H9 (cell line): ENCODE data around the gene KCNMA1. TPM values are rescaled to one million over a fixed set of nuclear protein-coding genes. Genes with fewer than 3 reads are reported as not detected.

Source experiments
- DNase-seq: peaks from one replicate; pipeline ENCODE4 v3.0.0-alpha.2; 2017
- H2AFZ ChIP-seq: one replicate; pipeline ENCODE4 v1.6.1; 2013; ENCODE audit warnings: mild to moderate bottlenecking, low read length, control low read depth, moderate library complexity
- H2AK5ac ChIP-seq: 2 replicates; pipeline ENCODE4 v1.6.1; 2013; ENCODE audit warnings: low read length, control low read depth, mixed read lengths; ENCODE audit not compliant: insufficient read length
- H2BK120ac ChIP-seq: one replicate; pipeline ENCODE4 v1.6.1; 2013; ENCODE audit warnings: low read depth, mild to moderate bottlenecking, low read length, control low read depth, inconsistent platforms; ENCODE audit not compliant: poor library complexity, severe bottlenecking
- H2BK12ac ChIP-seq: 2 replicates; pipeline ENCODE4 v1.6.1; 2013; ENCODE audit warnings: low read length, control low read depth, mixed read lengths, low read depth; ENCODE audit not compliant: insufficient read length
- H2BK15ac ChIP-seq: 2 replicates; pipeline ENCODE4 v1.6.1; 2013; ENCODE audit warnings: low read depth, low read length, control low read depth
- H2BK20ac ChIP-seq: one replicate; pipeline ENCODE4 v1.6.1; 2013; ENCODE audit warnings: low read depth, mild to moderate bottlenecking, low read length, control low read depth, inconsistent platforms; ENCODE audit not compliant: poor library complexity, severe bottlenecking
- H2BK5ac ChIP-seq: 2 replicates; pipeline ENCODE4 v1.6.1; 2013; ENCODE audit warnings: low read length, control low read depth, mixed read lengths; ENCODE audit not compliant: insufficient read length
- H3K14ac ChIP-seq: 2 replicates; pipeline ENCODE4 v1.6.1; 2013; ENCODE audit warnings: low read length, control low read depth; ENCODE audit not compliant: insufficient read depth
- H3K18ac ChIP-seq: 2 replicates; pipeline ENCODE4 v1.6.1; 2013; ENCODE audit warnings: low read depth, mild to moderate bottlenecking, mixed read lengths, low read length, control low read depth; ENCODE audit not compliant: insufficient read length
- H3K23ac ChIP-seq: 2 replicates; pipeline ENCODE4 v1.6.1; 2013; ENCODE audit warnings: low read length, control low read depth, mixed read lengths, low read depth; ENCODE audit not compliant: insufficient read length
- H3K23me2 ChIP-seq: 2 replicates; pipeline ENCODE4 v1.6.1; 2013; ENCODE audit warnings: low read depth, mild to moderate bottlenecking, mixed read lengths, low read length, control low read depth; ENCODE audit not compliant: insufficient read length, poor library complexity, severe bottlenecking
- H3K27ac ChIP-seq: 2 replicates; pipeline ENCODE4 v1.5.1; 2013; ENCODE audit warnings: low read length, control low read depth, mixed read lengths, low read depth; ENCODE audit not compliant: insufficient read length
- H3K27me3 ChIP-seq: 2 replicates; pipeline ENCODE4 v1.6.1; 2013; ENCODE audit warnings: low read length, control low read depth, inconsistent platforms; ENCODE audit not compliant: insufficient read depth
- H3K4ac ChIP-seq: 2 replicates; pipeline ENCODE4 v1.6.1; 2013; ENCODE audit warnings: low read depth, mild to moderate bottlenecking, control low read depth, inconsistent platforms, low read length, moderate library complexity
- H3K4me1 ChIP-seq: 2 replicates; pipeline ENCODE4 v1.6.1; 2013; ENCODE audit warnings: low read length, control low read depth, inconsistent platforms; ENCODE audit not compliant: insufficient read depth
- H3K4me2 ChIP-seq: 2 replicates; pipeline ENCODE4 v1.6.1; 2013; ENCODE audit warnings: low read length, control low read depth, mixed read lengths; ENCODE audit not compliant: insufficient read length, insufficient read depth
- H3K56ac ChIP-seq: 2 replicates; pipeline ENCODE4 v1.6.1; 2013; ENCODE audit warnings: low read depth, mild to moderate bottlenecking, mixed read lengths, low read length, control low read depth; ENCODE audit not compliant: insufficient read length
- H3K79me1 ChIP-seq: 2 replicates; pipeline ENCODE4 v1.6.1; 2013; ENCODE audit warnings: low read depth, mild to moderate bottlenecking, moderate library complexity, low read length, control low read depth, inconsistent platforms; ENCODE audit not compliant: insufficient read depth, poor library complexity, severe bottlenecking
- H3K79me2 ChIP-seq: 2 replicates; pipeline ENCODE4 v1.6.1; 2013; ENCODE audit warnings: low read length, control low read depth, inconsistent platforms; ENCODE audit not compliant: insufficient read depth
- H3K9ac ChIP-seq: 2 replicates; pipeline ENCODE4 v1.6.1; 2013; ENCODE audit warnings: low read length, control low read depth, mixed read lengths; ENCODE audit not compliant: insufficient read length; ENCODE audit errors: extremely low read depth
- H3K9me3 ChIP-seq: one replicate; pipeline ENCODE4 v1.6.1; 2013; ENCODE audit warnings: low read depth, low read length, inconsistent platforms; ENCODE audit not compliant: control insufficient read depth
- H3T11ph ChIP-seq: one replicate; pipeline ENCODE4 v1.6.1; 2013; ENCODE audit warnings: mild to moderate bottlenecking, low read length, control low read depth, inconsistent platforms
- H4K20me1 ChIP-seq: one replicate; pipeline ENCODE4 v1.6.1; 2013; ENCODE audit not compliant: control insufficient read depth, insufficient read length, insufficient read depth
- H4K5ac ChIP-seq: 2 replicates; pipeline ENCODE4 v1.6.1; 2013; ENCODE audit warnings: low read depth, mild to moderate bottlenecking, mixed read lengths, low read length, control low read depth; ENCODE audit not compliant: insufficient read length
- H4K8ac ChIP-seq: replicated peaks from 2 replicates; pipeline ENCODE4 v1.6.1; 2013; ENCODE audit warnings: low read length, control low read depth, mixed read lengths, low read depth; ENCODE audit not compliant: insufficient read length
- H4K91ac ChIP-seq: 2 replicates; pipeline ENCODE4 v1.6.1; 2013; ENCODE audit warnings: low read depth, mild to moderate bottlenecking, moderate library complexity, mixed read lengths, low read length, control low read depth; ENCODE audit not compliant: insufficient read length
- H3K27ac Mint-ChIP-seq, 3 experiments: 2 replicates in 2 of 3; 3 replicates in 1 of 3; pipeline ENCODE4 v1.8.0; 2020 to 2021; ENCODE audit warnings: mixed read lengths in 3 of 3, mild to moderate bottlenecking in 1 of 3, moderate library complexity in 1 of 3
- H3K27me3 Mint-ChIP-seq: 2 replicates; pipeline ENCODE4 v1.8.0; 2021; ENCODE audit warnings: low read depth, mild to moderate bottlenecking, moderate library complexity, mixed read lengths
- H3K36me3 Mint-ChIP-seq, 3 experiments: 2 replicates in 2 of 3; 3 replicates in 1 of 3; pipeline ENCODE4 v1.8.0; 2020 to 2021; ENCODE audit warnings: low read depth in 3 of 3, mixed read lengths in 3 of 3; ENCODE audit not compliant: insufficient read depth in 1 of 3
- H3K4me1 Mint-ChIP-seq, 2 experiments: 2 replicates each; pipeline ENCODE4 v1.8.0; 2020; ENCODE audit warnings: mixed read lengths in 2 of 2
- H3K4me3 Mint-ChIP-seq, 2 experiments: 2 replicates in 1 of 2; 3 replicates in 1 of 2; pipeline ENCODE4 v1.8.0; 2020 to 2021; ENCODE audit warnings: mild to moderate bottlenecking in 2 of 2, mixed read lengths in 2 of 2, moderate library complexity in 1 of 2
- H3K9me3 Mint-ChIP-seq, 2 experiments: 2 replicates in 1 of 2; 3 replicates in 1 of 2; pipeline ENCODE4 v1.8.0; 2020; ENCODE audit warnings: mild to moderate bottlenecking in 2 of 2, mixed read lengths in 2 of 2, moderate library complexity in 1 of 2
- WGBS: extraction: QIAGEN DNeasy Blood & Tissue Kit; methylation state at CpG from one replicate; pipeline ENCODE4 v1.1.7; 2013; ENCODE audit warnings: missing lambda C conversion rate, low lambda C conversion rate, mixed read lengths; ENCODE audit not compliant: insufficient read length; ENCODE audit errors: extremely low coverage; 5-methylcytosine and 5-hydroxymethylcytosine counted together
- total RNA-seq: library from RNA; stranded (reverse); gene quantifications from 2 replicates; pipeline ENCODE4 v1.2.1, GENCODE V29; 2021
- TF ChIP-seq, protein P1 (sequence below): fragments of 200-600 bp; sonication (generic); conservative IDR thresholded peaks from 3 replicates; pipeline ENCODE4 v1.8.0; 2021; ENCODE audit warnings: antibody characterized with exemption, mild to moderate bottlenecking

The KCNMA1 gene
- total RNA-seq, 1 experiment from 2014 or later, result 2.0 TPM

DNA sequence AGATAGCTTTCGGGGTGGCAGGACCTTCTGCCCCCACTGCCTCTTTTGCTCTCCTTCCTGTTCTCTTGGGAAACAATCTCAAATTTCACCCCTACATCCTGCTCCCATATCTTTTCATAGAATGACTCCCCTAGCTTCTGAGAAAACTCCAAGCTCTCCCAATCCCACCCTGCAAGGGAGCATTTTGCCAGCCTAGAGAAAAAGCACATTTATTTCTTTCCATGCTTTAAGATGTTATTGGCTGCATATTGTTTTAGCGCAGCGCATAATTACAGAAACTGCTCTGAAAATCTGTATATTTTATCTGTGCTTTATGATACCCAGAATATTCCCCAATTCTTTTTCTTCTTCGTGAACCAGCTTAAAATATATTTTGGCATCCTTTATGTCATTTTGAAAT, 601.3 kb downstream of the KCNMA1 start:
- Histone ChIP-seq H2BK15ac (no peak overlapping the region), H3K9ac (no peak overlapping the region), H2AK5ac (no peak overlapping the region), H3K4ac (no peak overlapping the region), H2BK20ac (no peak overlapping the region), H3K9me3 (no peaks in the 10 kb centered on the region), H2BK12ac (no peak overlapping the region), H3K27me3 (no peaks in the 10 kb centered on the region), H3K79me2 (no peaks in the 10 kb centered on the region), H2AFZ (no peak overlapping the region), H4K8ac (no peak overlapping the region), H3K23me2 (no peaks in the 10 kb centered on the region), H3K79me1 (no peaks in the 10 kb centered on the region), H3K23ac (no peak overlapping the region), H4K20me1 (no peaks in the 10 kb centered on the region), H2BK120ac (no peak overlapping the region), H3K14ac (no peak overlapping the region), H3K56ac (no peak overlapping the region), H4K5ac (no peak overlapping the region), H3K18ac (no peak overlapping the region), H2BK5ac (no peak overlapping the region), H3K27ac (no peak overlapping the region), H3K4me1 (no peaks in the 10 kb centered on the region; the same call in 1 of the 2 replicates), H3K4me2 (no peak overlapping the region), H4K91ac (no peak overlapping the region), H3T11ph (no peak overlapping the region)
- Mint-ChIP-seq H3K4me3 (no peak overlapping the region), H3K27me3 (peaks cover 10% of the 10 kb centered on the region), H3K27ac (no peak overlapping the region), H3K36me3 (no peaks in the 10 kb centered on the region), H3K9me3 (no peaks in the 10 kb centered on the region), H3K4me1 (peaks cover 9 to 18% of the 10 kb centered on the region in 2 experiments)
- TF ChIP-seq, protein P1, sequence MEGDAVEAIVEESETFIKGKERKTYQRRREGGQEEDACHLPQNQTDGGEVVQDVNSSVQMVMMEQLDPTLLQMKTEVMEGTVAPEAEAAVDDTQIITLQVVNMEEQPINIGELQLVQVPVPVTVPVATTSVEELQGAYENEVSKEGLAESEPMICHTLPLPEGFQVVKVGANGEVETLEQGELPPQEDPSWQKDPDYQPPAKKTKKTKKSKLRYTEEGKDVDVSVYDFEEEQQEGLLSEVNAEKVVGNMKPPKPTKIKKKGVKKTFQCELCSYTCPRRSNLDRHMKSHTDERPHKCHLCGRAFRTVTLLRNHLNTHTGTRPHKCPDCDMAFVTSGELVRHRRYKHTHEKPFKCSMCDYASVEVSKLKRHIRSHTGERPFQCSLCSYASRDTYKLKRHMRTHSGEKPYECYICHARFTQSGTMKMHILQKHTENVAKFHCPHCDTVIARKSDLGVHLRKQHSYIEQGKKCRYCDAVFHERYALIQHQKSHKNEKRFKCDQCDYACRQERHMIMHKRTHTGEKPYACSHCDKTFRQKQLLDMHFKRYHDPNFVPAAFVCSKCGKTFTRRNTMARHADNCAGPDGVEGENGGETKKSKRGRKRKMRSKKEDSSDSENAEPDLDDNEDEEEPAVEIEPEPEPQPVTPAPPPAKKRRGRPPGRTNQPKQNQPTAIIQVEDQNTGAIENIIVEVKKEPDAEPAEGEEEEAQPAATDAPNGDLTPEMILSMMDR, result no peak
- DNase-seq, result no peak
- no CpG with 5 or more reads among the region's 4 CpGs for WGBS
